H1 (cell line): ENCODE data around the gene CAPG. TPM values are rescaled to one million over a fixed set of nuclear protein-coding genes. Genes with fewer than 3 reads are reported as not detected.

Source experiments
- ASH2L ChIP-seq: fragments of 200-600, 300-600 bp; sonication (generic); IDR thresholded peaks from one replicate; pipeline ENCODE4 v1.7.1; 2017; ENCODE audit warnings: low read length
- CHD1 ChIP-seq: IDR thresholded peaks from 2 replicates; pipeline ENCODE4 v1.6.1; 2012; ENCODE audit warnings: low read depth, low read length, improper control_type of control experiment
- GTF2F1 ChIP-seq: IDR thresholded peaks from 2 replicates; pipeline ENCODE4 v1.6.1; 2012; ENCODE audit warnings: low read depth, low read length, improper control_type of control experiment, borderline replicate concordance
- HDAC2 ChIP-seq, 2 experiments: fragments of 300-600 bp in 1 of 2; sonication (generic) in 1 of 2; IDR thresholded peaks; 2 replicates each; pipeline ENCODE4 v1.6.1; 2011 to 2012; ENCODE audit warnings: low read depth in 2 of 2, low read length in 2 of 2, mild to moderate bottlenecking in 2 of 2, moderate library complexity in 2 of 2, borderline replicate concordance in 1 of 2, inconsistent platforms in 1 of 2
- JUN ChIP-seq: IDR thresholded peaks from 2 replicates; pipeline ENCODE4 v1.6.1; 2011; ENCODE audit warnings: low read depth, mild to moderate bottlenecking, improper control_type of control experiment, low read length
- SIN3A ChIP-seq, 2 experiments: IDR thresholded peaks in 1 of 2; conservative IDR thresholded peaks in 1 of 2; 2 replicates each; pipeline ENCODE4 v1.6.1; 2011 to 2012; ENCODE audit warnings: low read length in 2 of 2, improper control_type of control experiment in 1 of 2, low read depth in 1 of 2, mild to moderate bottlenecking in 1 of 2
- polyA plus RNA-seq, 7 experiments: library from polyadenylated mRNA; depleted of rRNA in 3 of 7; stranded (reverse) in 5 of 7; unstranded in 2 of 7; fragments of >200 nt in 5 of 7; fragments of 200-250 nt in 2 of 7; gene quantifications; 1 replicate in 5 of 7; 2 replicates in 1 of 7; 4 replicates in 1 of 7; pipeline versions ENCODE4 v1.2.1 to v1.2.3, GENCODE V29; 2011 to 2013; ENCODE audit warnings: missing spikeins in 2 of 7, mixed read lengths in 2 of 7
- total RNA-seq: library from RNA; stranded (reverse); fragmentation: NEBNext Ultra II Directional; extraction: Animal tissue kit (Norgen Biotek cat#: 25700); gene quantifications from 2 replicates; pipeline ENCODE4 v1.2.1, GENCODE V29; 2021

Gene CAPG
- total and polyA plus RNA-seq, 2 of the 8 experiments (the other 6 are each of a cell fraction or from before 2014, with no cell fraction given), result 80.5 to 89.0 TPM

- no peak for TF ChIP-seq CHD1
- 0 out of 4 replicates have a peak, but pooled peaks of 1 of the 2 experiments have one; percentile 74 for TF ChIP-seq HDAC2 (IDR thresholded peaks at IDR 0.05; ENCODE audit: borderline replicate concordance in 1 of 2, low read depth in 2 of 2, low read length in 2 of 2)
- 0 out of 4 replicates have a peak, but pooled peaks of 1 of the 2 experiments have one; percentile 60 for TF ChIP-seq SIN3A (conservative IDR thresholded peaks at IDR 0.05 in 1 of 2, IDR thresholded peaks at IDR 0.05 in 1 of 2; ENCODE audit: low read depth in 1 of 2, low read length in 2 of 2)
- TF ChIP-seq ASH2L, result peak; percentile 38
- TF ChIP-seq JUN, result no peak
- no peak for TF ChIP-seq GTF2F1
Observed at GRCh38 chr2:85458601-85459563, 48.7 kb upstream of the CAPG start (continued).
